ENCODE measurements around the gene SYPL2.

The SYPL2 gene

GRCh38 chr1:109514846-109515245, 48.5 kb downstream of the SYPL2 start:
- no peak for DNase-seq (ENCODE audit: low read depth in 2 of 2)

- no peak for DNase-seq (ENCODE audit: low read depth in 2 of 2)
These were observed 50.5 kb downstream of the SYPL2 start for GRCh38 chr1:109516872-109517271.

- no peak for DNase-seq (ENCODE audit: low read depth in 2 of 2)
These were observed 51.0 kb downstream of the SYPL2 start for GRCh38 chr1:109517337-109517736.

GRCh38 chr1:109521002-109521951, 54.9 kb downstream of the SYPL2 start:
- no peak for DNase-seq (ENCODE audit: low read depth in 2 of 2)

GRCh38 chr1:109522026-109522425, 55.7 kb downstream of the SYPL2 start:
- no peak for DNase-seq (ENCODE audit: low read depth in 2 of 2)

- no peak for DNase-seq (ENCODE audit: low read depth in 2 of 2)
These were observed 57.4 kb downstream of the SYPL2 start for GRCh38 chr1:109523706-109524105.

- DNase-seq (ENCODE audit: low read depth in 2 of 2), result no peak
These were observed 60.9 kb downstream of the SYPL2 start for GRCh38 chr1:109527098-109527811.

GRCh38 chr1:109527846-109528695, 61.7 kb downstream of the SYPL2 start:
- DNase-seq (ENCODE audit: low read depth in 2 of 2), result no peak

- no peak for DNase-seq (ENCODE audit: low read depth in 2 of 2)
These were observed 62.4 kb downstream of the SYPL2 start for GRCh38 chr1:109528712-109529111.

GRCh38 chr1:109529881-109530456, 63.6 kb downstream of the SYPL2 start:
- DNase-seq (ENCODE audit: low read depth in 2 of 2), result no peak

GRCh38 chr1:109530457-109531087, 64.2 kb downstream of the SYPL2 start:
- no peak for DNase-seq (ENCODE audit: low read depth in 2 of 2)

GRCh38 chr1:109531380-109531779, 65.0 kb downstream of the SYPL2 start:
- DNase-seq (ENCODE audit: low read depth in 2 of 2), result no peak

Data from fibroblast of skin of left biceps (primary cell).